RPMI8226 (cell line): ENCODE data around the gene RBFOX1.

Source experiments
- DNase-seq: peaks from one replicate; pipeline ENCODE4 v3.0.0-alpha.2; 2015

Gene RBFOX1

GRCh38 chr16:7716660-7717550 is 384.3 kb downstream of the RBFOX1 start:
- no peak for DNase-seq

- no peak for DNase-seq
These were observed 390.1 kb downstream of the RBFOX1 start for GRCh38 chr16:7722761-7723160.

- no peak for DNase-seq
These were observed 398.5 kb downstream of the RBFOX1 start for GRCh38 chr16:7731141-7731540.

GRCh38 chr16:7736138-7736665 is 403.6 kb downstream of the RBFOX1 start:
- no peak for DNase-seq

GRCh38 chr16:7742626-7743025 is 410.0 kb downstream of the RBFOX1 start:
- no peak for DNase-seq

GRCh38 chr16:7744546-7745264 is 412.1 kb downstream of the RBFOX1 start:
- no peak for DNase-seq

- no peak for DNase-seq
These were observed 412.6 kb downstream of the RBFOX1 start for GRCh38 chr16:7745276-7745675.

GRCh38 chr16:7746941-7747340 is 414.3 kb downstream of the RBFOX1 start:
- DNase-seq = no peak

- DNase-seq = no peak
These were observed 415.9 kb downstream of the RBFOX1 start for GRCh38 chr16:7748522-7748921.

- no peak for DNase-seq
These were observed 422.8 kb downstream of the RBFOX1 start for GRCh38 chr16:7755347-7755882.
